ENCODE data around the gene GAGE12D.
"Not testable (repeated sequence)": the region's sequence is repeated elsewhere in the genome, so short reads cannot be mapped to it uniquely, and the experiment has no call there.

The GAGE12D gene

GRCh38 chrX:49541433-49541832 is at the start of gene GAGE12D:
Gene GAGE12D, plus strand, starts transcription at chrX:49541733. Its CDS starts 1,155 bp downstream, at chrX:49542888.
- not testable (repeated sequence) for DNase-seq

- DNase-seq = not testable (repeated sequence)
Observed at GRCh38 chrX:49531877-49532276, 9.7 kb upstream of the GAGE12D start, which contains the start of gene GAGE12C. Gene GAGE12C, plus strand, starts transcription at chrX:49532177. Its CDS starts 1,155 bp downstream, at chrX:49533332.

GRCh38 chrX:49550989-49551388 is 9.5 kb downstream of the GAGE12D start, which contains the start of gene GAGE12E:
Gene GAGE12E, plus strand, starts transcription at chrX:49551289. Its CDS starts 1,155 bp downstream, at chrX:49552444.
- DNase-seq = not testable (repeated sequence)

GRCh38 chrX:49560542-49560941 is 19.0 kb downstream of the GAGE12D start, which contains the start of gene GAGE12F:
Gene GAGE12F, plus strand, starts transcription at chrX:49560842. Its CDS starts 1,155 bp downstream, at chrX:49561997.
- not testable (repeated sequence) for DNase-seq

- DNase-seq = not testable (repeated sequence)
Observed at GRCh38 chrX:49568728-49569127, 27.2 kb downstream of the GAGE12D start.

GRCh38 chrX:49569152-49569551 is 27.6 kb downstream of the GAGE12D start:
- not testable (repeated sequence) for DNase-seq

GRCh38 chrX:49570100-49570499 is 28.6 kb downstream of the GAGE12D start, which contains the start of gene GAGE12G:
Gene GAGE12G, plus strand, starts transcription at chrX:49570400. Its CDS starts 1,155 bp downstream, at chrX:49571555.
- DNase-seq = not testable (repeated sequence)

GRCh38 chrX:49579649-49580048 is 38.1 kb downstream of the GAGE12D start, which contains the start of gene GAGE12H:
Gene GAGE12H, plus strand, starts transcription at chrX:49579949. Its CDS starts 1,155 bp downstream, at chrX:49581104.
- DNase-seq = not testable (repeated sequence)

- not testable (repeated sequence) for DNase-seq
Observed at GRCh38 chrX:49589196-49589595, 47.7 kb downstream of the GAGE12D start, which contains the start of gene GAGE2A. Gene GAGE2A, plus strand, starts transcription at chrX:49589496. Its CDS starts 1,155 bp downstream, at chrX:49590651.

- not testable (repeated sequence) for DNase-seq
Observed at GRCh38 chrX:49589769-49590478, 48.4 kb downstream of the GAGE12D start.

GRCh38 chrX:49590488-49590887 is 49.0 kb downstream of the GAGE12D start:
- not testable (repeated sequence) for DNase-seq
